HG03439 (cell line): ENCODE results near the gene ASMTL.
"Not testable (repeated sequence)": the region's sequence is repeated elsewhere in the genome, so short reads cannot be mapped to it uniquely, and the experiment has no call there.

ENCODE experiments used
- ATAC-seq: cut with Tn5 transposase; IDR thresholded peaks from one replicate; pipeline ENCODE4 v1.9.1; 2021; ENCODE audit warnings: mild to moderate bottlenecking, moderate library complexity; ENCODE audit not compliant: unreplicated experiment

ASMTL gene

DNA sequence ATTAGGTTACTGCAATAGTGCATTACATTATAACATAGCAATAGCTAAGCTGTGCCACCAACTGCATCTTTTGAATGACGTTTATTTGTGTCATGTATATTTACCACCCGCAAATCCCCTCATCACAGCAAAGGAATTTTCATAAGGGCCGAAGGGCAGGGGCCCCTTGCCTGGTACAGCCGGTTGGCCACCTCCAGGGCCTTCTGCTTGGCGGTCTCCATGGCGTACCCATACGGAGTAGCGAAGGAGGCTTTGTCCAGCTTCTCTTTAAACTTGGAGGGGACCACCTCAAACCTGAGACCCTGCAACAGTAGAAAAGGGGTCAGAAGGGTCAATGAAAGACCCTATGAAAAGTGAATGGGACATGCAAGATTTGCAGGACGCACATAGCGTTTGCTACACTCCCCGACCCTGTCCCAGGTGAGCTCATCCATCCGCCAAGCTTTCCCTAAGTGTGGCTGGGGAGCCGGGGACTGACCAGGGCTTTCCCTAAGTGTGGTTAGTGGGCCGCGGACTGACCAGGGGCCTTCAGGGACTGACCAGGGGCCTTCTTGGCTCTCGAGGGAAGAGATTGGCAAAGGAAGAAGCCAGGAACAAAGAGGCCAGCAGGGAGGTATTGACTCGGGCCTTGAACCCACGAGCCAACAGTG lies 10.6 kb downstream of the ASMTL start:
- no peak for ATAC-seq

DNA sequence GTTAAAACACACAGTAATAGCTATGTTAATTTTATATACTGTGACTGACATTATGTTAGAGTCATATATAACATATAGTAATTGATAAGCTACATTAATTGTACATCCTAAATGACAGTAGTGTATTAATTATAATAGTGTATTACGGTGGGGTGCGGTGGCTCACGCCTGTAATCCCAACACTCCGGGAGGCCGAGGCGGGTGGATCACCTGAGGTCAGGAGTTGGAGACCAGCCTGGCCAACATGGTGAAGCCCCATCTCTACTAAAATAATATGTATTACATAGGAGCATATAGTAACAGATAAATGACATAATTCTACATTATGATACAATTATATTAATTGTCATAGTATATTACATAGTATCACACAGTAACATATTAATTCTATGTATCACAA lies 12.2 kb downstream of the ASMTL start:
- no peak for ATAC-seq

DNA sequence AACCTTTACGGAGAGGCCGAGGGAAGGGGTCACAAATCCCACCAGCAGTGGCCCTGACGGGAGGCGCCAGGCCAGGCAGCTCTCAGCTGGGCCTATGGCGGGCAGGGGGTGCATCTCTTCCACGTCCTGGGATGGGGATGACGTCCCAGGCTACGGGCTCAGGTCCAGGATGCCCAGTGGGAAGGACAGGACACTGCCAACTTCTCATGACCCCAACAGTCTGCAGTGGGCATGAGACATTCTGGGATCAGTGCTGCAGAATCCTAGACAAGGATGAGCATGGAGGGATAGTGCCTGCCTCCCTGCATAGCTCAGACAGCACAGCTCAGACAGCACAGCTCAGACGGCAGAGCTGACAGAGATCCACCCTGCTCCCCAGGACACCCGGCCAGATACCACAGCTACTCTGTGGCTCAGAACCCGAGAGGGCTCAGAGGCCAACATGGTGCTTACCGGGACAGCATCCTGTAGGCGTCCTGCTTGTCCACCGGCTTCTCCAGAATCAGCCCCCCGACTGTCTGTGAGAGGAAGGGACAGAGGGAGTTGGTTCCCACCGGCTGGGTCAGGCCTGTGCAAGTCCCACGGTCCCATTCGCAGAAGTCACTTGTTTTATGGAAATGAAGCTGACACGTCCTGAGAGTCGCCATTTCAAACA lies 17.3 kb downstream of the ASMTL start:
- ATAC-seq: no peak

DNA sequence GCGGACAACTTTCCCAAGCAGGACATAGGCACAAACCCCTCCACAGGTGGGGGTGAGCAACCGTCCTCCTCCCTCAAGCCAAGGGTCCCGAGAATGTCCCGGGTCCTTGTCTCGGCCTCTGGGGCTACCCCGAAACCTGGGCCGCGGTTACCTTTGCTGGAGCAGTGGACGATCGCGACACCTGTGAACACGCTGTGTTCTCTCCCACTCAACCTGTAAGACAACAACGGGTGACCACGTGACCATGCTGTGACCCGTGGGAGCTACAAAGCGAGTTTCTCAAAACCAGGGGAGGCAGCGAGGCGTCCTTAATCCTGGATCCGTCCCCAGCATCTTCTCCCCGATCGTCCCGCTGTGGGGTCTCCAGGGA lies 17.9 kb downstream of the ASMTL start:
- no peak for ATAC-seq

DNA sequence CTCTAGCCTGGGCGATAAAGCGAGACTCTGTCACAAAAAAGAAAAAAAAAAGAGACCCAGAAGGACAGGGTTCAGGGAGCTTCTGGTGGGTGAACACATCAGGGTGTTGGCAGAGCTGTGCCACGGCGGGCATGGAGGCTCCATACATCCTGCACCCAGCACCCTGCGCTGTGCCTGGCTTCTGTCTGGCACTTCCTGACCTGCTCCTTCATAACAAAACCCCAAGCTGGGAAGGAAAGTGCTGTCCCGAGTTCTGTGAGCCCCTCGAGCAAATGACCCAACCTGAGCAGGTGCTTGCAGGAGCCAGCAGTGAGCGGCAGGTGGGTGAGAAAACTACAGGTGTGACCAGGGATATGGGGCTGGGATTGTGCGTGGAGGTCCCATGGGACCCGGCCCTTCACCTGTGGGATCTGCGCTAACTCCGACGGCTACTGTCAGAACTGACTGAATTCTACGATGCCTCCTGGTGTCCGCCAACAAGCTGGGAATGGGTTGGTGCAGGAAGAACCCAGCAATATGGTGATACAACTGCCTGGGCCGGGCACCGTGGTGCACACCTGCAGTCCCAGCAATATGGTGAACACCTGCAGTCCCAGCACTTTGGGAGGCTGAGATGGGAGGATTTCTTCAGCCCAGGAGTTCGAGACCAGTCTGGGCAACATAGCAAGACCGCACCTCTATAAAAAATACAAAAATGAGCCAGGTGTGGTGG lies 18.9 kb downstream of the ASMTL start:
- no peak for ATAC-seq

DNA sequence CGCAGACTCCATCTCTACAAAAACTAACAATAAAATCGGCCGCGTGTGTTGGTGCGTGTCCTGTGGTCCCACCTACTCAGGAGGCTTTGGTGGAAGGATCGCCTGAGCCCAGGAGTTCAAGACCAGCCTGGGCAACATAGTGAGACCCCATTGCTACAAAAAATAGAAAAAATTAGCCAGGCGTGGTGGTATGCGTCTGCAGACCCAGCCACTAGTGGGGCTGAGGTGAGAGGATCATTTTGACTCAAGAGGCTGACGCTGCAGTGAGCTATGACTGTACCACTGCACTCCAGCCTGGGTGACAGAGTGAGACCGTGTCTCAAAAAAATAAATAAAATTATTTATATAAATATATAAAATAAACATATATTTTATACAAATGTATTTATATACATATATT lies 22.3 kb downstream of the ASMTL start:
- ATAC-seq: no peak

DNA sequence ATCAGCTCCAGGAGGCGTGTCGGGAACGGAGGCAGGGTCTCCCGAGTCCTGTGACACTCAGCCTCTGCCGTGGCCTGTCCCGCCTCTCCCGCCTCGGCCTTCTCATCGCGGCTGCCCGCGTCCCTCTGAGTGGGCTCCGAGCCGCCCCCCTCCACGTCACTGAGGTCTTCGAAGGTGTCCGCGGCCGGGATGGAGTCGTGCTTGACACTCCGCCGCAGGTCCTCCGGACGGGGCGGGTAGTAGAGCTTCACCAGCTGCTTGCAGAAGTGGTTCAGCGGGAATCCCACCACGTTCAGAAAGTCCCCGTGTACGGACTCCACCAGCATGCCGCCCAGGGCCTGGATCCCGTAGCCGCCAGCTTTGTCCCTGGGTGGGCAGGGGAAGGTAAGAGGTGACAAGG lies 25.0 kb downstream of the ASMTL start:
- ATAC-seq: no peak

DNA sequence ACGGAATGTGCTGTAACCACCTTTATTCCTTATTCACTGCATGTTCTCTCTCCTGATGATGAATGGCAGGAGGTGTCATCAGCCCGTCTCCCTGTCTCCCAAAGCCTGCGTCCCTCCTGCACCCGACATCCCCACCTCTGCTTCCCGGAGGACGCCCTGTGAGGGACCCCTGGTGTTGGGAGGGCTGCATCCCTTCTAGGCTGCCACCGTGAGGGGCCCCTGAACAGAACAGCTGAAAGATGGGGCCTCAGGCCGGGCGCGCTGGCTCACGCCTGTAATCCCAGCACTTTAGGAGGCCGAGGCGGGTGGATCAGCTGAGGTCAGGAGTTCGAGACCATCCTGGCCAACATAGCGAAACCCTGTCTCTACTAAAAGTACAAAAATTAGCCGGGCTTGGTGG lies 26.4 kb downstream of the ASMTL start:
- not testable (repeated sequence) for ATAC-seq

DNA sequence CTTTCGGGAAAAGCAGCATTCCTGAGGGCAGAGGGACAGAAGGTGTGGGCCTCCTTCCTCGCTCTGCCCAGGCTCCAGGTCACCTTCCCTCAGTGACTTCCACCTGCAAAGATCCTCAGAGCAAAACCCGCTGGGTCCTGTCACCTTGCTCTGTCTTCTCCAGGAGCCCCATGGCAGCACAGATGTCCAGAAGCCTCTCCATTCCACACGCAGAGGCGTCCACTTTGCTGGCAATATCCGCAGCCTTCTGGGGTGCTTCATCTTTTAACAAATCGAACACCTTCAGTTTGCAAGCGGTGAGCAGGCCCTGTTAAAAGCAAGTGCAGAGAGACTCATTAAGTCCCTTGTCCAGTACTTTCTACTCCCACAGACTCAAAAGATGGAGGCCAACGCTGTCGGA lies 27.3 kb downstream of the ASMTL start:
- ATAC-seq: no peak

DNA sequence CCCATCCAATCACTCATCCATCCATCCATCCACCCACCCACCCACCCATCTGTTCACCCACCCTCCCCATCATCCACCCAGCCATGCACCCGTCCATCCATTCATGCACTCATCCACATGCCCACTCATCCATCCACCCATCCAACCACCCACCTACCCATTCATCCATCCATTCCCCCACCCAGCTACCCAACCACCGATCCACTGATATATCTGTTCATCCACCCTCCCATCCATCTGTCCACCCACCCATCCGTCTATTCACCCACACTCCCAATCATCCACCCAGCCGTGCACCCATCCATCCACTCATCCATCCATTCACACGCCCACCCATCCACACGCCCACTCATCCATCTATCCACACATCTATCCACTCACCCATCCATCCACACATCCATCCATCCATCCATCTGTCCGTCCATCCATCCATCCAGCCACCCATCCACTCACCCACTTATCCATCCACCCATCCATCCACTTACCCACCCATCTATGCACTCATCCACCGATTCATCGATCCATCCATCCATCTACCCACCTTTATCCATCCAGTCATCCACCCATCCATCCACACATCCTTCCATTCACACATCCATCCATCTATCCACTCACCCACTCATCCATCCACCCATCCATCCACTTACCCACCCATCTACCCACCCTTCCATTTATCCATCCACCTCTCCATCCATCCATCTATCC lies 28.4 kb downstream of the ASMTL start:
- no peak for ATAC-seq

DNA sequence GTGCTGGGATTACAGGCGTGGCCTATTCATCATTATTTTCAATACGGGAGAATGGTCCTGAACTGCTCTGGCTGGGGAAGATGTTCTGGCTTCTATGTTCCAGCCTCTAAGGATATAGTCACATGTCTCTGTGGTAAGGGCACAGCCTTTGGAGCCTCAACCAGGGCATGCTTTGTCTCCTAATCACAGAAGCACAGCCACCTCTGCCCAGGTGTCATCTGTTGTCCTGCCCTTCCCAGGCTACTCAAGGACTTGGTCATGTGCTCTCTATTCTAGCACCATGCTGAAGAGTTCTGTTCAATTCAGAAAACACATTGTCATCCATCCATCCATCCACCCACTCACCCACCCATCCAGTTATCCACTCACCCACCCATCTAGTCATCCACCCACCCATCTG lies 29.5 kb downstream of the ASMTL start:
- ATAC-seq: no peak

DNA sequence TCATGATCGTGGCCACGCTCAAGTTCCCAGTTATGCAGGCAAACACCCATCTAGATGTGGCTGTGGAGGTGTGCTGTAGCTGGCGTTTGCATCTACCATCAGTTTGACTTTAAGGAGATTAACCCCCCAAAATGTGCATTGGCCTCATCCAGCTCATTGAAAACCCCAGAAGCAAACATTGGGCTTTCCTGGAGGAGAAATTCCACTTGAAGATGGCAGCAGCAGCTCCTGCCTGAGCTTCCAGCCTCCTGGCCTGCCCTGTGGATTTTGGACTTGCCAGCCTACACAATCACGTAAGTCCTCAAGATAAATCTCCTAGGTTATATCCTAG lies 30.6 kb downstream of the ASMTL start:
- ATAC-seq: no peak

DNA sequence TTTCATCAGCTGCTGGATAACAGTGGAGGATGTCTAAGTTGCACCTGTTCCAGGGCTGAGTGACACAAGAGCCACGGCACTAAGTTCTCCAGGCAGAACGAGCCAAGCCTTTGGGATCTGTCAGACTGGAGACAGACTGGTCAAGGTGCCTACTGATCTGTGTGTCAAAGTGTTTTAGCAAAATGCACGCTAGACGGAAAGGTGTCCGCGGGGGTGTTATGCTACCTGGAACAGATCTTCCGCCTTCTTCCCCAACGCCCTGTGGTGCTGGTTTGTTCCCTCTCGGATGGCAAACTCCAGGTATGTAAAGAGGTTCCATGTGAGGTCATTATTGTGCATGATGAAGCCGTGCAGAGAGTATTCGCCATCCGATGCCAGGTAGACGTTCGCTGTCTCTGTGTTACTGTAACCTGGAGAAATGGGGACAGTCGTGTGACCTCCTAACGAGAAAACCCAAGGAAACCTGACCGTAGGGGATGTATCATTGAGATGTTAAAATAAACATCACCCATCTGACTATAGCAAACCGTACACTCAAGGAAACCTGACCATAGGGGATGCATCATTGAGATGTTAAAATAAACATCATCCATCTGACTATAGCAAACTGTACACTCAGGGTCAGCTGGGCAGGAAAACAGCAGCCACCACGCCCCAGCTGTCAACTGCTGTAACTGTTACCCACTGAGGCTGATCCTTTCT lies 31.1 kb downstream of the ASMTL start:
- ATAC-seq: no peak

DNA sequence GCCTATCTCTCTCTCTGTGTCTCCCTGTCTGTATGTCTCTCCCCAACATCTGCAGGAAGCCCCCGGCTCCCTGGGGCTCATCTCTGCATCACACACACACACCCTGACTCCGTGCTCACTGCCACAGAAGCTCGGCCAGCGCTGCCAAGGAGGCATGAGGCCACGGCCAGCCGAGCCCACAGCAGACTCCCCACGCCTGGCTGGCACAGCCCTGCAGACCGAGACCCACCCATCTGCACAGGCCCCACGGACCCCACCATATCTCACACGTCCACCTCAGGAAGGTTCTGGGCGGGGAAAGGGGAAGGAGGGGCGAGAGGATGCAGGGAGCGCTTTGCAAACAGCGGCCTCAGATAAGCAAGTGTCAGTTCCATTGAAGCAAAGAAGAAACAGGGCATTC lies 32.3 kb downstream of the ASMTL start:
- ATAC-seq: no peak

DNA sequence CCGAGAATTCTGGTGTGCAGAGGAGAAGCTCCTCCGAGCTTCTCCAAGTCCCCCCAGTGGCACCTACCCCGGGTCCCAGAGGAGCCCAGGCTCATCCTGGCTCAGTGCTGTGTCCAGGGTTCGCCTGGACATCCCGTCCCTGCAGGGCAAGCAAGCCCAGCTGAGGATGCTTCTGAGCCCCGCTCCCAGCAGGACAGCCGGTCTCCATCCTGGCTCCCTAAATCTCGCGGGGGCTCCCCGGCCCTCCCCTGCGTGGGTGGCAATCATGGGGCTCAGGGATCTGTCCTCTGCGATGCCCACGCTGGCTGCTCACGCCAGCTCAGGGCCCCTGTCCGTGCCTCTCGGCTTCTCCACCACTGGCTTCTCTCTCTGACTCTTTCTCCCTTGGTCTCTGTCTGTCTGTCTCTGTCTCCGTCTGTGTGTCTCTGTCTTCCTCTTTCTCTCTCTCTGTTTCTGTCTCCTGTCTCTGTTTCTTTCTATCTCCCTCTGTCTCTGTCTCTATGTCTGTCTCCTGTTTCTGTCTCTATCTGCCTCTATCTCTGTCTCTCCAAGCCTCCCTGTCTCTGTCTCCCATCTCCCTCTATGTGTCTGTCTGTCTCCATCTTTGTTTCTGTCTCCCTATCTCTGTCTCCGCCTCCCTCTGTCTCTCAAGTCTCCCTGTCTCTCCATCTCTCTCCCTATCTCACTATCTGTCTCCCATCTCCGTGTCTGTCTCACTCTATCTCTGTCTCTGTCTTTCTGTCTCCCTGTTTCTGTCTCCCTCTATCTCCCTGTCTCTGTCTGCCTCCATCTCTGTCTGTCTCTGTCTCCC lies 33.0 kb downstream of the ASMTL start:
- ATAC-seq: no peak

DNA sequence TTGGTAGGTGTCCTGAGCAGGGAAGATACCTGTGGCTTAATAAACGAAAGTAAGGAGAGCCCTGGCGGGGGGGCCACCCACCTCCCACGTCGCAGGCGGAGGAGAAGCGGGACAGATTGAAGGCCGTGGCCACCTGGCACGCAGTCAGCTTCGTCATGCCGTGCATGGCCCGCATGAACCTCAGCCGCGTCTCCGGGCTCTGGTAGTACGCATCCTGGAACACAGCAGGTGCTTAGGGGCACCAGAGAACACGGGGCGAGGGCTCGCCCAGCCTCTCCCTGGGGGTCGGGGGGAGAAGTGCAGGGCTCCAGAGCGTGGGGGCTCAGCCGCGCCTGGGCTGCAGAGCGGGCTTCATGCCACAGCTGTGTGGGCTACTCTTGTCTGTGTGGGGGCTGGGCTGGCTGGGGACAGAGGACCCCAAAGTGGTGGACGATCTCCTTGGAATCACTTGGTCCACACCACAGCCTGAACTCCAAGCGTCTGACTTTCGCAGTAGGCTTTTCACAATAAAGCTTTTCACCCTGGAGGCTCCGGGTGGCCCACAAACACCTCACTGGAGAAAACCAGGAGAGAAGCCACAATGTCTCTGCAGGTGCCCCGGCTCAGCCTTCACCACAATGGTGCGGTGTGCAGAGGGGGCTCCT lies 33.7 kb downstream of the ASMTL start:
- ATAC-seq: no peak

DNA sequence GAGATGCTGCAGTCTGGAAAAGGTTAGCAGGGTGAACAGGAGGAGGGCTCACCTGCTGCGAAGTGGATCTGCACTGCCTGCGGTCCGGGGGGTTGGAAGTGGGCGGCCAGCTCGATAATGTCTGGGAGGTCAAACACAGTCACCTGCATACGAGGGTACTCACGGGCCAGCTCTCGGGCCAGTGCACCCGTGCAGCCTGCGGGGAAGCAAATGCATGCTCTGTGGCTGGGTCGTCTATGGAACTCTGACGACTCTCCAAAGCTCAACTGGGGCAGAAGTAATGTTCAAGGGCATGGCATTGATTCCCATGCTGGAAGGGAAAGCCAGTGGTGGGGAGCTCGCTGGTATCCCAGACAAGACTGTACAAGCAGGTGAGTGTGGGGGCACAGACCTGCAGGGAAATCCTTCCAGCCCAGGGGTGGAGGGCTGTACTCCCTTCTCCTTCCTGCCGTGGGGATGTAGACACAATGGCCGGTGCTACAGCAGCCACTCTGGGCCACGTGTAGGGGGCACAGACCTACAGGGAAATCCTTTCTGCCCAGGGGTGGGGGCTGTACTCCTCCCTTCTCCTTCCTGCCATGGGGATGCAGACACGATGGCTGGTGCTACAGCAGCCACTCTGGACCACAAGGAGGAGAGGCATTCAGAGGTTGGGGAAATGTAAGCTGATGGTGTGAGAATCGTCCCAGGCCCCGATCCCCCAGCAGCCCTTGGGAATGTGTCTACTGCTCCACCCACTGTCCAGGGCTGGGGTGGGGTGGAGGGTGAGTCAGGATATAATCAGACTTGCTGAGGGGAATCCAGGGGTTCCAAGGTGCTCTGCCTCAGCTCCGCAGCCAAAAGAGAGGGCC lies 34.6 kb downstream of the ASMTL start:
- ATAC-seq: no peak

DNA sequence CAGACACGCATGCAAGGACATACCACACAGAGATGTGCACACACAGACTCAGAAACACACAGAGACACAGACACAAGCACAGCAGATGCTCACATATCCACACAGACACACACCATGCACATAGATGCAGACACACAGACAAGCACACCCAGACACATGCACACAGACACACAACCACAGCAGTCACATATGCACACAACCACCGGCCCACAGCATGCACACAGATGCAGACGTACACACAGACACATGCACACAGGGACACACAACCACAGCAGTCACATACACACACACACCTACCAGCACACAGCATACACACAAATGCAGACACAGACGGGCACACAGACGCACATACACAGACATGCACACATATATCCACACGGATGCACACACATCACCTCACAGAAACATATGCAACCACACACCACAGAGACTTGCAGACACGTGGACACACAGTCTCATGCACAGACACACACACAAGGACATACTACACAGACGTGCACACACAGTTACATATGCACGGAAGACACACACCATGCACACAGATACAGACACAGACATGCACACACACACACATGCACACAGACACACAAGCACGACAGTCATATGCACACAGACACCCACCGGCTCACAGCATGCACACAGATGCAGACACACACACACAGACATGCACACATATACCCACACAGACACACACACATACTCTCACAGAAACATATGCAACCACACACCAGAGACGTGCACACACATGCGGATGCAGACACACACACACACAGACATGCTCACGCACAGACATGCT lies 35.5 kb downstream of the ASMTL start:
- no peak for ATAC-seq
